ENCODE data around the gene RAPGEF2.
"Not testable (repeated sequence)": the region's sequence is repeated elsewhere in the genome, so short reads cannot be mapped to it uniquely, and the experiment has no call there.

Gene RAPGEF2

DNA sequence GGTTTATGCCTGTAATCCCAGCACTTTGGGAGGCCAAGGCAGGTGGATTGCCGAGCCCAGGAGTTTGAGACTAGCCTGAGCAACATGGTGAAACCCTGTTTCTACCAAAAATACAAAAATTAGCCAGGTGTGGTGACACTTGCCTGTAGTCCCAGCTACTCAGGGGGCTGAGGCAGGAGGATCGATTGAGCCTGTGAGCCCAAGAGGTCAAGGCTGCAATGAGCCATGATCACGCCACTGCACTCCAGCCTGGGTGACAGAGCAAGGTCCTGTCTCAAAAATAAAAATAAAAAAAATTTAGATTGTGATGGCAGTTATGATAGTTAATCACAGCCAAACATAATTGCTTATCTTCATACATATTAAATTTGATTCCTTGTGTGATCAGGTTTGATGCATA, 58.6 kb downstream of the RAPGEF2 start:
- DNase-seq (ENCODE audit: low read depth in 3 of 3): not testable (repeated sequence)

DNA sequence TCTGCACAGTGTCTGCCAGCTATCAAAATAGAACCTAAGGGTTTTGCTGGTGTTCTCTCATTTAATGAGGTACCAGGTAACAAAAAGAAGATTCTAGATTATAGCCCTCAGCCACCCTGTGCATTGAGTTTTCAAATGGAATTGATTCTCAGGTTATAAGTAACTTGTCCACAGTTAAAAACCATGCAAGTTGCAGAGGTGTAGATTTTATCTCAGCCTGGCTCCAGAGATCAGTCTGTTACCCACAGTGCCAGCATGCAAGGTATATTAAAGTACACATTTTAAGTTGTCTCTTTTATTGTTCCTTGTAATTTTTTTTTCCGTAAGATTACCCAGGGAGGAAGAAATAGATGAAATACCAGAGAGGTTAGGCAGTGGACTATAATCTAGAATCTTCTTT, 59.7 kb downstream of the RAPGEF2 start:
- DNase-seq (ENCODE audit: low read depth in 3 of 3): no peak

DNA sequence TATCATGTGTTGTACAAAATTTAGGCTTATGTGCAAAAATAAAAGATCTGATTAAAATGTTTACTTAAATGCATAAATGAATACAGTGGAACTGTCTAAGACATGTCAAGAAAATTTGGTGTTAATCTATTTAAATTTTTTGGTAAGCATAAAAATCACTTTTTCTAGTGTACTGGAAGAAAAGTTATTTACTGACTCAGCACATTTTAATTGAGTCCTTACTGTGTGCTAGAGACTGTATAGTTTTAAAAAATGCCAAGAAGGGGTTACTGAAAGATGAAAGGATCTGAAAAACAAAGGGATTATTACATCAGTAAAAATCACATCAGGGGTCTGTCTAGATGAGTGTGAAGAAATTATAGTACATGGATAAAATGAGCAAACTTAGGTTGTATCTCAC, 60.6 kb downstream of the RAPGEF2 start:
- no peak for DNase-seq (ENCODE audit: low read depth in 3 of 3)

DNA sequence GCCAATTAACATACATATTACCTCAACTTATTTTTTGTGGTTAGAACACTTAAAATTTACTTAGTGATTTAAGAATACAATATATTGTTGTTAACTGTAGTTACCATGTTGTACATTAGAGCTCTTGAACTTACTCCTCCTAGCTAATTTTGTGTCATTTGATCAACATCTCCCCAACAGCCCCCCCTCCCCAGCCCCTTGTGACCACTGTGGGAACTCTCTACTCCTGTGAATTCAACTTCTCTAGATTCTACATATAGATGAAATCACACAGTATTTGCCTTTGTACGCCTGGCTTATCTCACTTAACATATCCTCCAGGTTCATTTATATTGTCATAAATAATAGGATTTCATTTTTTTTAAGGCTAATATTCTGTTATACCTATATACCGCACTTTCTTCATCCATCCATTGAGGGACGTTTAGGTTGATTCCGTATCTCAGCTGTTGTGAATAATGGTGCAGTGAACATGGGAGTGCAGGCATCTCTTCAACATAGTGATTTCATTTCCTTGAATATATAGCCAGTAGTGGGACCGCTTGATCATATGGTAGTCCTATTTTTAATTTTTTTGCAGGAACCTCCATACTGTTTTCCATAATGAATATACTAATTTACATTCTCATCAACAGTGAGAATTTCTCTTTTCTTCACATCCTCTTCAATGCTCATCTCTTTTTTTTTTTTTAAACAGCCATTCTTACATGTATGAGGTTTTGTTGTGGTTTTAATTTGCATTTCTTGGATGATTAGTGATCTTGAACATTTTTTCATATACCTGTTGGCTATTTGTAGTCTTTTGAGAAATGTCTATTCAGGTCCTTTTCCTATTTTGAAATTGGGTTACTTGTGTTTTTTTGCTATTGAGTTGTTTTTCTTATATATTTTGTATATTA, 66.8 kb downstream of the RAPGEF2 start:
- no peak for DNase-seq (ENCODE audit: low read depth in 3 of 3)

DNA sequence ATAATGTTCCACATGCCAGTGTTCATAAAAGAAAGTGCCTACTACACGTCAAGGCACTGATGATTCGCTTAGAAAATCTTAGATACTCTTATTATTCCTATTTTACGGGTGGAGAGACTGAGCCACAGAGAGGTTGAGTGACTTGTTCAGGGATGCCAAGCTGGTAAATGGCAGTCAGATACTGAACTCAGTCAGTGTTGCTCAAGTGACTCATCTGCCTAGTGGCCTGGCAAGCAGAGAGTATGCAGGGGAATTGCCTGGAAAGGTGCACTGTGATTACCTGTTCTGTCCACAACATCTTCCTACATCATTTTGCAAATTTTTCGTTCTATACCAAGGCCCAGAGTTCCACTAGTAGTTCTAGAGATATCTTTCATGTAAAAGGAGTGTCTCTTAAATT, 68.4 kb downstream of the RAPGEF2 start:
- DNase-seq (ENCODE audit: low read depth in 3 of 3): no peak

DNA sequence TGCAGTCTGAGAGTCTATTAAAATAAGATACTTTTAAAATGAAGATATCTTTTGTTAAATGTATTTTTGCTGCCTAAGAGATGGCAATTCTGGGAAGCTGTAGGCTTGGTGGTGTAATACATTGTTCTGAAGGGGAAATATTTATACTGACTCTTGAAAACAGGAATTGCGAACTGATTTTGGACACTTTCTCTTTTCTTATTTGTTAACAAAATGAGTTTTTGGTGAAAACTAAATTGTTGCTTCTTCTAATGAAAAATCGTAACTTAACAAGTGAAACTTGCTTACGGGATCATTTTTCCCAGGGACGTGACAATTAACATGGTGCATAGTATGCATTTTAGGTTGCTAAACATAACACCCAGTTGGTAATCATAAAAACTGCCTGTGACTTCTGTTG, 71.0 kb downstream of the RAPGEF2 start:
- no peak for DNase-seq (ENCODE audit: low read depth in 3 of 3)

DNA sequence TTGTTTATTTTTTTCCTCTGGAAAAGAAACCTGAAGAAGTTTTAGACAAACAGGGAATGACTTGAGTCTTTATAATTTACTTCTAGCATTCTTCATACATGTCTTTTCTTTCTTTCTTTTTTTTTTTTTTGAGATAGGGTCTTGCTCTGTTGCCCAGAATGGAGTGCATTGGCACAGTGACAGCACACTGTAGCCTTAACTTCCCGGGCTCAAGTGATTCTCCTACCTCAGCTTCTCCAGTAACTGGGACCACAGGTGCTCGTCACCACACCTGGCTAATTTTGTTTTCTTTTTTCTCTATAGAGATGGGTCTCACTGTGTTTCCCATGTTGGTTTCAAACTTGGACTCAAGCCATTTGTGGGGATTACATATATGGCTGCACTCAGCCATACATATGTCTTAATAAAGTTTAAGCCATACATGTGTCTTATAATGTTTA, 71.8 kb downstream of the RAPGEF2 start:
- no peak for DNase-seq (ENCODE audit: low read depth in 3 of 3)

DNA sequence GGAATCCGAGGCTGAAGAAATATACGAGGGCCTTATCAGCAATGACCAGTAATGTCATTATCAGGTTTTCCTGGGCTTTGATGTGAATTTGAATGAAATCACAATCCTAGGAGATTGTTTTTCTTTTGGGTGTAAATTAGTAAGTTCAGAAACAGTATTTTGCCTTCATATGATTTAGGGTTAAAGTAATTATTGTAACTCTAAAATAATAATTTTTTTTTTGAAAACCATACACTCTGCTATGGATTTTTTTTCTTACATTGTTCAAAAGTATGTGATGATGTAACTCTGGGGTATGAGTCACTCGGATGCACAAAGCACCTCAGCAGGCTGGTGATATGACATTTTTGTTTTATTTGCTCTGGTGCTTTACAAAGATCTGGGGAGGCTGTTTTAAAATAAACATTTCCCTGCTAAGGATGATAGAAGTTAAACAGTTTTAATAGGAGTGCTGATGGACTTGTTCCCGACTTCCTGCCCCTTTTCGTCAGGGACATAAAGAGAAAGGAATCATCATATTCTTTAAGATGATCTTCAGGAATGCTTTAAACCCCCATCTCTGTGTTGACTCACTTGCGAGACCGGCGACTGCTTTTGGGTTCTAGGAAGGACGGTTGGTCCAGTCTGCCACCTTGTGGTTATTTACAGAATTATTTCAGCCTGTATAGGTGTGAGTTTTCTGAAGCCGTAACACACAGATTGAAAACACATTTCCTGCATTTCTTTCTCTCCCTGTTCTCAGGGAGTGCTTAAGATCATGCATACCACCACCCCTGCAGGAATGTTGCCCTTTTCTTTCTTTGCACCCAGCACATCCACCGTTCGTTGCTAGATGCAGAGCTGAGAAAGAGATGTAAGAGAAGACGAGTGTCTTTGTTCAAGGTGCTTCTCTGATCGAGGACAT, 72.5 kb downstream of the RAPGEF2 start:
- peak; percentile 12 to 27 (median 22) for DNase-seq (ENCODE audit: low read depth in 3 of 3)

DNA sequence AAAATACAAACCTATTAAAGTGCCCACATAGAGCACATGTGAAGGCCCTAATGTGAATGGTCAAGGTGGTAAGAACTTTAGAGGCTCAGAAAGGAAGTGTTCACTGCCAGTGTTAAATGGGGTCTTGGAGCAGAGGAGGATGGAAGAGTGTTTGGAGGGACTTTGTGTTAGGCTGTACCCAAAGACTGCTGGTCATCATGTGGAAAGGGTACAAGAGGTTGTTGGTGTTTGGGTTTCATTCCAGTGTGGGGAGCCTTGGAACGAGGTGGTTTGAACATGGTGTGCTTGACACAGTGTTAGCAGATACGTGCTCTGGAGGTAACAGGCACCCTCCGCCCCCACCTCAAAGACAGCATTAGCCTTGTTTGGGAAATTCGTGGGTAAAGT, 73.1 kb downstream of the RAPGEF2 start:
- DNase-seq (ENCODE audit: low read depth in 3 of 3): no peak

DNA sequence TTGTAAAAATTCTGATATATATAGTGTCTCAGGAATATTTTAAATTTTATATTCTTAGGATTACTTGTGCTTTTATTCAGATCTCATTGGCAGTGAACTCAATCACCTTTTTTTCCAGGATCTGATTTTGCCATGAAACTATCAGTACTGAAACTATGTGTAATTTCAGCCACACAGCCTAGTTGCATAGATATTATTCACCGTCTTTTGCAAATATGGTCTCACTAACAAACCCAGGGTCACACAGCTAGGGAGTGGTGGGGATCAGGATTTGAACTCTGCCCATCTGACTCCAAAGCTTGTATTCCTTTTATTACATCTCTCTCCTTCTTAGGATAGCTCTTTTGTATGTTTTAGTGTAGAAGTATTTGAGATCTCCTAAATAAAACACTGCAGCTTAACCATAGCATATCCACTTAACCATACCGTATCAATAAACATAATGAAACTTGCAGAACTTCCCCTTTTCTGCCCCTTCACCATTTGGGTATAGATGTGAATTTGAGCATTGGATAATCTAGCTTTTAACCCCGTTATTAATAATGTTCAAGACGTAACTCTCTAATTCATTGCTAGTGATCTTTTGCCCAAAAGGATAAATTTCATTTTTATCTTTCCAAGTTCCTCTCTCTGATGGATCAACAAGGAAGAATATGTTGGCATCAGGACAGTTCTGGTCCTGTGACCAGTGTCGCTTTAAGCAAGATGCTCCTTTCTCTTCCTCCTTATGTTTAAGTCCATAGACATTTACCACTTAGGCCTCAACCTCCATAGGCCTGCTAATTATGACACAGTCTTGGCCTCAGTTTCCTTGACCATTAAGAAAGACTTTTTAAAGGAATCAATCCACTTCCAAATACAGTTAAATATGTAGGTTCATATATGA, 74.6 kb downstream of the RAPGEF2 start:
- no peak for DNase-seq (ENCODE audit: low read depth in 3 of 3)

DNA sequence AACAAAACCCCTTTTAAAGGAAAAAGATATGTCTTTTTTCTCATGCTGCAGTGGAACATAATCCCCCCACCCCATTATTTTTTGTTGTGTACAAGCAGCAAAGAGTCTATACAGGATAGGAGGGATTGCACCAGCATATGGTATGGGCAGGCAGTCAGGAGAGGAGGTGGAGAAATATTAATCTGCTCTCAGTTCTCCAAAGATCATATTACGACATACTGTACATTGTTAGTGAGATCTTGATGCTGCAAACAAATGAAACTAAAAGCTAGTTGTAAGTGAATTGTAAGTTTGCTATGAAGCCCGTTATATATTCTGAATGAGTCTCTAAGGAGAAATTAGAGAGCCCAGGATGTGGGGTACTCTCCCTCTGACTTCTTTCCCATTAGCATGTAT, 75.3 kb downstream of the RAPGEF2 start:
- no peak for DNase-seq (ENCODE audit: low read depth in 3 of 3)

DNA sequence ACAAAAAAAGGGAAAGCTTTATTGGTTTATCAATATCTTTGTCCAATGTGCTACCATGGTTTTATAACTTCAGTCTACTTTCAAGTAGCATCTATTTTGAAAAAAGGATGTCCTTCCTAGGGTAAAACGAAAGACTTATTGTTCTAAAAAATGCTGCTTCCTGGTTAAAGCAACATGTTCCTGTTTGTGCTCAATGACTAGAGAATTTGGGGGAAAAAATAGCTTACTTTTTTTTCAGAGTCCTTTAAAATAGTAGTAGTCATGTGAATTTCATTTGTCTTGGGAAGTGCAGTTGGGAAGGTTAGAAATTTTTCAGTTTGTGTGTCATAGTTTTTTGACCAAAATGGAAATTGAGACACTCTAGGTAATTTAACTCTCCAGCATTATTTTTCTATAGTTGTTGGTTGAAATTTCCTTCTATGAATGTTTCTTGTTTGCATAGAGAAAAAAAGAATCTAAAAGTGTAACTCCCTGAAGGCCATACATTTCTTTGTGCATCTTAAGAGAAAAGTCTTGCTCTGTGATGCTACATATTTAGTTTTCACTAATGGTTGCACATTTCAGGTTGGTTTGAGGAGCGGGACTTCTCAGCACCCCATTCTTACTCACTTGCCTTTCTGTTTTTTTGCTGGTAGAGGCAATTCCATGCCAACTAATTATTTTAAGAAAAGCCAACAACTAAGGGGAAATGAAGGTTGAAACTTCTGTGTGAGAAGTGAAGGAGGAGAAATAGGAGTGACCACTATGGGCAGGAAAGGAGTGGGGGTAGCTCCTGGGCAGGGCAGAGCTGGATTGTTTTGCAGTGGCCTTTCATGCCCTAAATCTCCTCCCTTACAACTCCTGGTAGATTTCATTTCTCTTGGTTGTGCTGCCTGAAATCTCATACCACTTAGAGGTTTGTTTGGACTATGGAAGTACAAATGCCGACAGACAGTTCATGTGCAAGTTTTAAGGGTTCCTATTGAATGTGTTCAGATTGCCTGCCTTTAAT, 76.4 kb downstream of the RAPGEF2 start:
- no peak for DNase-seq (ENCODE audit: low read depth in 3 of 3)

DNA sequence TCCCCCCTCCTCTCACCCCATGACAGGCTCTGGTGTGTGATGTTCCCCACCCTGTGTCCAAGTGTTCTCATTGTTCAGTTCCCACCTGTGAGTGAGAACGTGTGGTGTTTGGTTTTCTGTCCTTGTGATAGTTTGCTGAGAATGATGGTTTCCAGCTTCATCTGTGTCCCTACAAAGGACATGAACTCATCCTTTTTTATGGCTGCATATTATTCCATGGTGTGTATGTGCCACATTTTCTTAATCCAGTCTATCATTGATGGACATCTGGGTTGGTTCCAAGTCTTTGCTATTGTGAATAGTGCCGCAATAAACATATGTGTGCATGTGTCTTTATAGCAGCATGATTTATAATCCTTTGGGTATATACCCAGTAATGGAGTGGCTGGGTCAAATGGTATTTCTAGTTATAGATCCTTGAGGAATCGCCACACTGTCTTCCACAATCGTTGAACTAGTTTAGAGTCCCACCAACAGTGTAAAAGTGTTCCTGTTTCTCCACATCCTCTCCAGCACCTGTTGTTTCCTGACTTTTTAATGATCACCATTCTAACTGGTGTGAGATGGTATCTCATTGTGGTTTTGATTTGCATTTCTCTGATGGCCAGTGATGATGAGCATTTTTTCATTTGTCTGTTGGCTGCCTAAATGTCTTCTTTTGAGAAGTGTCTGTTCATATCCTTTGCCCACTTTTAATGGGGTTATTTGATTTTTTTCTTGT, 81.2 kb downstream of the RAPGEF2 start:
- DNase-seq (ENCODE audit: low read depth in 3 of 3): not testable (repeated sequence)

DNA sequence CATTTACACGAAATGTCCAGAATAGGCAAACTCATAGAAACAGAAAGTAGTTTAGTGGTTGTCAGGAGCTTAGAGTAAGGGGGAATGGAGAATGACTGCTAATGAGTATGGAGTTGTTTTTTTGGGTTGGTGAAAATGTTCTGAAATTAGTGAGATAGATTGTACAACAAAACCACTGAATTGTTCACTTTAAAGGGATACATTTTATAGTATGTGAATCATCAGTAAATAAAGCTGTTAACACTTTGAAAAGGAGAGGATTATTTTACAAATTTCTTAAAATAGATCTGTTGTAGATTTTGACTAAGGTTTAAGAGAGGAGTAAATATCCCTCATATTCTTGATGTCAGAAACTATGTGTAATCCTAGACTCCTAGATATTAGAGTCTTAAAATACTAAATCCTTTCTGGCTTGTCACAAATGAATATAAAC, 82.7 kb downstream of the RAPGEF2 start:
- DNase-seq (ENCODE audit: low read depth in 3 of 3): no peak

DNA sequence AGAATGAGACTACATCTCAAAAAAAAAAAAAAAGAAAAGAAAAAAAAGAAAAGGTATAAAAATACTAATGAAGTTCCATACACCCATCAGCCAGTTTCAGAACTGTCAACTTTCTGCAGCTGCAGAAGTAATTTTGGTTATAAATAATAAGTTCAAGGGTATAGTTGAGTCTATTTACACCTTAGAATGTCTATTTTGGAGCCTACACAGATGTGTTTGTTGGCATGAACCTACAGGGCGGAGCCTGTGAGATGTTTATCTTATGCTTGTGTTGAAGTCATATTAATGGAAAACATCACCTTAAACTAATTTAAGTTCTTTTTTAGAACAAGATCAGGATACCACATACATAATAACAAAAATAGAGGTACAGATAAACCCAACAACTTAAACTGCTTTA, 85.8 kb downstream of the RAPGEF2 start:
- no peak for DNase-seq (ENCODE audit: low read depth in 3 of 3)

DNA sequence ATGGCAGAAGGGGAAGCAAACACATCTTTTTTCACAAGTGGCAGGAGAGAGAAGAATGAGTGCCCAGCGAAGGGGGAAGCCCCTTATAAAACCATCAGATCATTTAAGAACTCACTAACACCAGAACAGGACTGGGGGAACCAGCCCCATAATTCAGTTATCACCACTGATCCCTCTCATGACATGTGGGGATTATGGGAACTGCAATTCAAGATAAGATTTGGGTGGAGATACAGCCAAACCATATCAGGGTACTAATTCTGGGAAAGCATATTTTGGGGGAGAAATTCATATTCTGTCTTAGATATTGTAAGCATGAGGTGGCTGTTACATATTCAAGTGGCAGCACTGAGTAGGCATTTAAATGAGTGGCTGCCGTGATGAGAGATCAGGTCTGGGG, 87.8 kb downstream of the RAPGEF2 start:
- no peak for DNase-seq (ENCODE audit: low read depth in 3 of 3)

DNA sequence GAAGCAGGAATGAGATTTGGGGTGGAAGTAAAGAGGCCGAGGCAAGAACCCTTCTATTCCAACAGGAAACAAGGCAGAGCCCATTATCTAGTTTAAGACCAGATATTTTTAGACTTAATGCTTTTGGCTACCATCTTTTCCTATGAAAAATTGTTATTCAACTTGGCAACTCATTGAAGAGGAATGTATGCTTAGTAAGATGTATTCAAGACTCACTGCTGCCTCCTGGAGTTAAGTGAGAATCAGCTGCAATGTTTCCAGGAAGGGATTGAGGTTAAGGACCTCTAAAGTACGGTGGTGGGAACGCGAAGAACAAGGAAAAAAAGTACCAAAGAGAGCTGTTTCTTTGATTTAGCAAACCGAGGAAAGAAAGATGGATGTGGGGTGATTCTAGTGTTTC, 89.1 kb downstream of the RAPGEF2 start:
- no peak for DNase-seq (ENCODE audit: low read depth in 3 of 3)

DNA sequence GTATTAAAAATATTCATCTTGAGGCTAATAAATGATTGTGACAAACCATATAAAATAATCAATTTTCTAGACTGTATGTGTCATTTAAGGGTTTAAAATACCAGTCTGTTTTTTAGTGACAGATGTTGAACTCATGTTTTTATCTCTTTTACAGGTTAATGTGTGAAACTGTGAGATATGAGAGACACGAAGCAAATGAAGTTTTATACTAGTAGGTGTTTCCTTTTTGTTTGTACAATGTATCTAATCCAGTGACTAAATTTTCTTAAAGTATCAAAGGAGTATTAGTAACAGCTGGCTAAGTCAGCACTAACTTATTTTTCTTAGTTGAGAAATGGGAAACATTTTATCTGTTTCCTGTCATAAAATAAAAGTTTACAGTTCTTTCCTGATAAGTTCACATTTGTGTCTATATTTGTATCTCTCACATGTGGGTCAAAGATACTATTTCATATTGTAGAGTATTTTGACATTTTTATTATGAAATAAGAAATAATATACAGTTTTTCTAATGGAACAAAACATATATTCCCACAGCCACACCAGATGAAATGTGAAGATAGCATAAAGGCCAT, 90.3 kb downstream of the RAPGEF2 start:
- DNase-seq (ENCODE audit: low read depth in 3 of 3): no peak

DNA sequence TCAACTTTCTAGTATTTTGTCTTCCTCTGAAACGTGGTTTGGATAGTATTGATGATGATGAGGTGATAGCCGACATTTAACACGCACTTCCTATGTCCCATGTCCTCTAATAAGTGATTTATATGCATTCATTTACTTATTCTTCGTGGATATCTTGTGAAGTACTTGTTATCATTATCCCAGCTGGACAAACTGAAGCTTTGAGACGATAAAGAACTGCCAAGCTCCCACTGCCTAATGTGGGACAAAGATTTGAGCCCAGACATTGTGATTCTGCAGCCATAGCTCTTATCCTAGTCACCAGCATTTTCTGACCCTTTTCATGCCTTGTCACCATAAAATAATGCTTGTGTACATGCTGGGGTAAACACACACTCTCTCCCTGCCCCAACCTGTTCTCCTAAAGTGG, 92.5 kb downstream of the RAPGEF2 start:
- no peak for DNase-seq (ENCODE audit: low read depth in 3 of 3)

Data from stimulated activated CD4-positive, alpha-beta T cell treated with anti-CD3 and anti-CD28 coated beads, TNF-alpha, amount 100 ng/mL, for 48 hours (primary cell).